ACC112 (cell line): Measurements from ENCODE around the gene PPP4R4.
"Not testable (repeated sequence)": the region's sequence is repeated elsewhere in the genome, so short reads cannot be mapped to it uniquely, and the experiment has no call there.

Source experiments
- H2AFZ ChIP-seq: fragments of 200-600 bp; sonication (generic); one replicate; pipeline ENCODE4 v1.6.0; 2017; ENCODE audit warnings: antibody characterized with exemption, low read length; ENCODE audit not compliant: unreplicated experiment
- H3K27ac ChIP-seq: fragments of 200-600 bp; sonication (generic); 2 replicates; pipeline ENCODE4 v1.5.1; 2014; ENCODE audit warnings: low read depth, mild to moderate bottlenecking, antibody characterized with exemption, low read length, moderate library complexity
- H3K27me3 ChIP-seq: fragments of 200-600 bp; sonication (generic); 2 replicates; pipeline ENCODE4 v1.6.1; 2014; ENCODE audit warnings: mild to moderate bottlenecking, antibody characterized with exemption, low read length, moderate library complexity, mixed read lengths; ENCODE audit not compliant: insufficient read depth
- H3K36me3 ChIP-seq: fragments of 200-600 bp; sonication (generic); 2 replicates; pipeline ENCODE4 v1.6.1; 2016; ENCODE audit warnings: mild to moderate bottlenecking, antibody characterized with exemption, low read length, moderate library complexity, mixed read lengths; ENCODE audit not compliant: insufficient read depth
- H3K4me1 ChIP-seq: fragments of 200-600 bp; sonication (generic); one replicate; pipeline ENCODE4 v1.6.1; 2016; ENCODE audit warnings: low read length, mixed read lengths; ENCODE audit not compliant: insufficient read depth, unreplicated experiment, control insufficient read depth
- H3K4me3 ChIP-seq: fragments of 200-600 bp; sonication (generic); 2 replicates; pipeline ENCODE4 v1.5.1; 2014; ENCODE audit warnings: mild to moderate bottlenecking, low read depth, low read length
- H3K79me2 ChIP-seq: fragments of 200-600 bp; sonication (generic); one replicate; pipeline ENCODE4 v1.6.0; 2016; ENCODE audit warnings: low read length; ENCODE audit not compliant: control insufficient read depth, unreplicated experiment, insufficient read depth

The PPP4R4 gene

DNA sequence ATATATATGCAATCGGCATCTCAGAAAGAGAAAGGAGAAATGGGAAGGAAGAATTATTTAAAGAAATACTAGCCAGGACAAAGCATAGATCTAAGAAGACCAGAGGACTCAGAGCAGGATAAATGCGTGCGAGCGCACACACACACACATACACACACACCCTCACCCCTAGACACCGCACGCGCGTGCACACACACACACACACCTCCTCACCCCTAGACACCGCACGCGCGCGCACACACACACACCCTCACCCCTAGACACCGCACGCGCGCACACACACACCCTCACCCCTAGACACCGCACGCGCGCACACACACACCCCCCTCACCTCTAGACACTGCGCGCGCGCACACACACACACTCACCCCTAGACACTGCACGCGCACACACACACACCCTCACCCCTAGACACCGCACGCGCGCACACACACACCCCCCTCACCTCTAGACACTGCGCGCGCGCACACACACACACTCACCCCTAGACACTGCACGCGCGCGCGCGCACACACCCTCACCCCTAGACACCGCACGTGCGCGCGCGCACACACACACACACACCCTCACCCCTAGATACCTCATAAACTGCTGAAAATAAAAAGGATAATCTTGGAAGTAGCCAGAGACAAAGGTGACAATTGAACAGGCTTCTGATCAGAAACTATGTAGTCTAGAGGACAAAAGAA is 44.2 kb downstream of the PPP4R4 start:
- not testable (repeated sequence) for H3K27ac ChIP-seq, H3K27me3 ChIP-seq, H3K4me1 ChIP-seq, H3K36me3 ChIP-seq, H3K79me2 ChIP-seq, H2AFZ ChIP-seq, H3K4me3 ChIP-seq

DNA sequence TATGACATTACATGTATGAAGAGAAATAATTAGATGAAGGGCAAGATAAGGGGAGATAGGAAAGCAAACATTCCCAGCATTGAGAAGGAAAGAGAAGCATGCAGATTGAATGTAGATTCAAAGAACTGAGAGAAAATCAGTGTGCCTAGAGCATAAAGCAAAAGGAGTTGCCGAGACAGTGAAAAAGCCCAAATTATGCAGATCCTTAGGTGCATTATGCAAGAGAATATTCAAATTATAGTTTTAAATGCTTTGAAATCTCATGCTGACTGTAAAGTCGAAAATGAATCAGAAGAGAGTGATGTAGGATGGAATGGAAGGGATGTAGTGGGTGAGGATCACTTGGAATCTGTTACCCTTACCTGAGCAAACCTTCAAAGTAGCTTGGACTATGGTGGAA is 49.9 kb downstream of the PPP4R4 start:
- no peaks in the 10 kb centered on the region for H3K27me3 ChIP-seq
- no peaks in the 10 kb centered on the region for H3K36me3 ChIP-seq
- H3K4me1 ChIP-seq = peaks cover 9% of the 10 kb centered on the region
- H3K4me3 ChIP-seq = no peak overlapping the region
- H3K79me2 ChIP-seq = no peaks in the 10 kb centered on the region
- H3K27ac ChIP-seq = no peak overlapping the region
- H2AFZ ChIP-seq = no peak overlapping the region

DNA sequence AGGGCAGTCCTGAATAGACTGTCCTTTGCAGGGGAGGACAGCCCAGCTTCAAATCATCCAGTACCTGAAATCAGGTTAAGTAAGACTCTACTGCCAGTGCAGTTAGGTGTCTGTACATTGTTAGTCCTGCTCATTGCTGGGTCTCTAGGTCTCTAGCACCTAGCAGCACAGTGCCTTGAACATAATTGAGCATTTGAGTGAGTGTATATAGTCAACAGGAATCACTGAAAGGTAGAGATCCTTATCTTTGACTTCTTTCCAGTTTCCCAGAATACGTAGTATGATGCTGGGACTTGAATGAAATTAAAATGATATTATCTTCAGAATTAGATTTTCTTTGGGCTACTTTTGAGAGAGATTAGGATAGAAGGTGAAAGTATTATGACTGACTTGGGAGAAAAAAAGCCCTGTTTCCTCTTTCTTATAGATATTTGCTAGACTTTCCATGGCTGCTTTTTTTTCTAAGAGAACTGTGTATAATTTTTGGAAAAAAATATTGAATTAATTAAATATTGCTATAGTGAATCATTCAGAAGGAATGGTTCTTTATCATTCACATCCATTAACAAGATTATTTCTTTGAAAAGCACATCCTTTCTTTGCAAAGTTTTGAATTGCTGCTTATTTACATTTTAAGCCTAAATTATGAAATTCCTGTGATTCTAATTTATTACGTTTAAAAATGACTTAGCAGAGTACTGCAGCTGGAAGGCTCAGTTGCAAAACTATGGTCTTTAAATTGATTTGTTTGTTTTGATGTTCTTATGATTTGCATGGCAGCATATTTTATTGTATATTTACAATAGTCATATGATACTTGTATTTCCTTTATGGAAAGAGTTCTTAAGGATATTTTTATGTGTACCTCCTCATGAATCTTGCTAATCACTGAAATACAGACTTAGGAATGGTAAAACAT is 51.6 kb downstream of the PPP4R4 start:
- peaks cover 9% of the 10 kb centered on the region for H3K4me1 ChIP-seq
- H3K27ac ChIP-seq = no peak overlapping the region
- no peak overlapping the region for H3K4me3 ChIP-seq

DNA sequence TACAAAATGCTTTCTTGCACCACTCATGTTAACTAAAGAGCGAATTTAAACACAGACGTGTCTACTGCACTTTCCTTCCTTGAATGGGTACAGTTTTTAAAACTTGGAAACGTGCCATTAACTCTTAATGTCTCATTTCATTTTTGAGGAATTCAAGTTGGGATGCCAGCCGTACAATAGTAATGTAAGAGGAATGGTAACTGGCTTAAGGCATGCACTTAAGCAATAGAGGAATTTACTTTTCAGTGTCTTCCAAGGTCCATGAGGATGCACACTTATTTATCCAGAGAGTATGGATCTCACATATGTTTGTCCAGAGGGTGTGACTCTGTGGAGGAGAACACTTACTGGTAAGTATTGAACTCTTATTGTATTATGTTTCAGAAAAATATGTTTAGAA is 52.9 kb downstream of the PPP4R4 start:
- Histone ChIP-seq H3K79me2 (no peaks in the 10 kb centered on the region), H3K4me3 (no peak overlapping the region), H2AFZ (peak overlapping the region; percentile 0), H3K27ac (peak overlapping the region; percentile 4; the same call in 1 of the 2 replicates), H3K36me3 (no peaks in the 10 kb centered on the region), H3K4me1 (peaks cover 9% of the 10 kb centered on the region), H3K27me3 (no peaks in the 10 kb centered on the region)

More for the DNA sequence above, 51.6 kb downstream of the PPP4R4 start:
- Histone ChIP-seq H3K27me3 (no peaks in the 10 kb centered on the region), H2AFZ (no peak overlapping the region), H3K36me3 (no peaks in the 10 kb centered on the region), H3K79me2 (no peaks in the 10 kb centered on the region)

DNA sequence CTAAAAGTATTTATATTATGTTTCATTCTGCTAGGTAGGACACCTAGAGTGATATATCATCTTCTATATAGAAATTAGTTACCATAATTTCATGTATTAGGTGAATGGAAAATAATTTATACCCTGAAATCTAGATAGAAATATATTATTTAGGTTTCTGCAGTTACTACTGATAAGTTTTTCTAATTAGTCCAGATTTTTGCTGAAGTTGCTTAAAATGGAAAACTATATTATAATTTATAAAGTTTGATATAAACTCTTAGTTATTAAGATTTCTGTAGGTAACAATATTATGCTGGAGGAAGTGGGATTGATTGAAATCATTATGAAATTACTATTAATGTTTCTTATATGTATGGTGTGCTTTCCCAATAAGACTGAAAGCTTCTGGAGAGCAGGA is 62.9 kb downstream of the PPP4R4 start:
- no peak overlapping the region for H3K4me3 ChIP-seq
- no peaks in the 10 kb centered on the region for H3K4me1 ChIP-seq
- H3K36me3 ChIP-seq = no peaks in the 10 kb centered on the region
- no peaks in the 10 kb centered on the region for H3K27me3 ChIP-seq
- no peaks in the 10 kb centered on the region for H3K79me2 ChIP-seq
- no peak overlapping the region for H3K27ac ChIP-seq
- H2AFZ ChIP-seq = no peak overlapping the region

DNA sequence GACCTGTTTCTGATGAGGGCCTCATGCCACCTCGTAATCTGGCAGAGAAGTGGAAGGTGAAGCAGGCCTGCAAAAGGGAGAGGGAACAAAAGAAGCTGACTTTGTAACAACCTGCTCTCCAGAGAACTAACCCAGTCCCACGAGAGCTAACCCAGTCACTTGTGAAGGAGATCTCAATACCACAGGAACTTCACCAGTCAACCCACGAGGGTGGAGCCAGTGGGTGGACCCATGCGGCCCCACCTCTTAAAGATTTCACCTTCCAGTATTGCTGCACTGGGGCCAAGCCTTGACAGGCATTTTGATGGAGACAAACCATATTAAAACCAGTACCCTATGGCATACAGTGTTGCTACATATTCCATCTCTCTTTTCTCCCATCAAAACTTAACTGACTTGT is 63.9 kb downstream of the PPP4R4 start:
- Histone ChIP-seq H3K4me1 (no peaks in the 10 kb centered on the region), H3K36me3 (no peaks in the 10 kb centered on the region), H3K4me3 (no peak overlapping the region), H2AFZ (no peak overlapping the region), H3K27me3 (no peaks in the 10 kb centered on the region), H3K79me2 (no peaks in the 10 kb centered on the region), H3K27ac (no peak overlapping the region)

DNA sequence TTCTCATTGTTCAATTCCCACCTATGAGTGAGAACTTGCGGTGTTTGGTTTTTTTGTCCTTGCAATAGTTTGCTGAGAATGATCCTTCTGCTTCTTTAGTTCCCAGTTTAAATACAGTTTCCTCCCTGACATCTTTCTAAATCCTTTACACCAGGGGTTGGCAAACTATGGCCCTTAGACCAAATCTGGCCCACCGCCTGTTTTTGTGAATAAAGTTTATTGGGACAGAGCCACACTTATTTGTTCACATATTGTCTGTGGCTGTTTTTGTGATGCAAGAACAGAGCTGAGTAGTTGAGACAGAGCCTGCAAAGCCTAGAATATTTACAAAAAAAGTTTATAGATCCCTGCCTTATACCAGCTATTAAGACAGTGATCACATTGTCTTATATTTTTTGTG is 65.3 kb downstream of the PPP4R4 start:
- Histone ChIP-seq H3K36me3 (no peaks in the 10 kb centered on the region), H3K27ac (no peak overlapping the region)

DNA sequence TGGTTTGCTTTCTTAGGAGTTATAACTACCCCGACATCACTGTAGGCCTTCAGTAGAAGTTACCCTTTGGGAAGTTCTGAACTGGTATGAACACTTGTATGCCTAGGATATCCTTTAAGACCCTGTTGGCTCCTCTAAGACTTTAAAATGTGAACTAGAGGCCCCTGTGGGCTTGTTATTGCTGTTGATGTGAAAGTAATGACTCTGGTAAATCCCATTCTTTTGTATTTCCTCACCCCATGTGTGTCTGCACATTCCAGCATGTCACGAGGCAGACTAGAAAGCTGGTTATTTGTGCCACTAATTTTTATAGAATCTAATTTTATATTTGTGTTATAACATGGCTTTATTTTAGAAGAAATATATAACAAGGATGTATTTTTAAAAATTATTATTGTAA is 70.1 kb downstream of the PPP4R4 start:
- Histone ChIP-seq H2AFZ (no peak overlapping the region), H3K27ac (no peak overlapping the region)

More for the DNA sequence above, 65.3 kb downstream of the PPP4R4 start:
- H3K27me3 ChIP-seq = no peaks in the 10 kb centered on the region
- no peaks in the 10 kb centered on the region for H3K4me1 ChIP-seq
- H2AFZ ChIP-seq = no peak overlapping the region
- no peaks in the 10 kb centered on the region for H3K79me2 ChIP-seq
- no peak overlapping the region for H3K4me3 ChIP-seq

DNA sequence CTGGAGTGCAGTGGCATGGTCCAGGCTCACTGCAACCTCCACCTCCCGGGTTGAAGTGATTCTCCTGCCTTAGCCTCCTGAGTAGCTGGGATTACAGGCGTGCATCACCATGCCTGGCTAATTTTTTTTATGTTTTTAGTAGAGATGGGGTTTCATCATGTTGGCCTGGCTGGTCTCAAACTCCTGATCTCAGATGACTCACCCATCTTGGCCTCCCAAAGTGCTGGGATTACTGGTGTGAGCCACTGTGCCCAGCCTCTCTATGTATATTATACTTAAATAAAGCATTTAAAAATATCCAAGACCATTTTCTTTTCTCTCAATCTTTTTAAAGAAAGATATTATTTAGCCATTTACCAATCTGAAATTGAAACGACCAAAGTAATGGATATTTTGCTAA is 90.1 kb downstream of the PPP4R4 start:
- not testable (repeated sequence) for H3K4me3 ChIP-seq, H3K27me3 ChIP-seq
- peaks cover 11% of the 10 kb centered on the region for H3K36me3 ChIP-seq

More for the DNA sequence above, 70.1 kb downstream of the PPP4R4 start:
- no peaks in the 10 kb centered on the region for H3K27me3 ChIP-seq
- H3K4me1 ChIP-seq = no peaks in the 10 kb centered on the region
- H3K36me3 ChIP-seq = no peaks in the 10 kb centered on the region
- H3K79me2 ChIP-seq = no peaks in the 10 kb centered on the region
- no peak overlapping the region for H3K4me3 ChIP-seq

DNA sequence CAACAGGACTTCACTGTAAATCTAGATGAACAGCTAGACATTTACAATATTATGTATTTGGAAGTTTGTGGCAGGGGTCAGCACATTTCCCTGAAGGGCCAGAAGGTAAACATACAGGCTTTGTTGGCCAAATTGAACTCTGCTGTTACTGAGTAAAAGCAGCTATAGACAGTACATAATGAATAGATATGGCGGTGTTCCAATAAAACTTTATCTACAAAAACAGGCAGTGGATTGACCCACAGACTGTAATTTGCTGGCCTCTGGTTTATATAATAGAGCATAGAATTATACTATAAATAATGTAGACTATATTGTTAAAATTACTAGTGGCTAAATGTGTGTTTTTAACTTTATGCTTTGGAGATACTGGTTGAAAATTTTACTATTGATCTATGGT is 93.2 kb downstream of the PPP4R4 start:
- no peak overlapping the region for H3K27ac ChIP-seq
- H3K4me1 ChIP-seq = no peaks in the 10 kb centered on the region
- H3K4me3 ChIP-seq = no peak overlapping the region
- no peak overlapping the region for H2AFZ ChIP-seq
- peaks cover 4% of the 10 kb centered on the region for H3K36me3 ChIP-seq
- H3K27me3 ChIP-seq = no peaks in the 10 kb centered on the region
- no peaks in the 10 kb centered on the region for H3K79me2 ChIP-seq

More for the DNA sequence above, 90.1 kb downstream of the PPP4R4 start:
- H3K27ac ChIP-seq, H3K79me2 ChIP-seq, H2AFZ ChIP-seq, H3K4me1 ChIP-seq: not testable (repeated sequence)

DNA sequence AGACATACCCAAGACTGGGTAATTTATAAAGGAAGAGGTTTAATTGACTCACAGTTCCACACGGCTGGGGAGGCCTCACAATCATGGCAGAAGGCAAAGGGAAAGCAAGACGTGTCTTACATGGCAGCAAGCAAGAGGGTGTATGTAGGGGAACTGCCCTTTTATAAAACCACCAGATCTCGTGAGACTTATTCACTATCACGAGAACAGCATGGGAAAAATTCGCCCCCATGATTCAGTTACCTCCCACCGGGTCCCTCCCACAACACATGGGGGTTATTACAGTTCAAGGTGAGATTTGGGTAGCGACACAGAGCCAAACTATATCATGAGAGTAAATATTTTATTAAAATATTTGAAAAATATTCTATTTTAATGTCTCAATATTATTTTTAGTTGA is 94.5 kb downstream of the PPP4R4 start:
- H3K79me2 ChIP-seq, H3K4me3 ChIP-seq, H2AFZ ChIP-seq, H3K27me3 ChIP-seq, H3K27ac ChIP-seq, H3K36me3 ChIP-seq, H3K4me1 ChIP-seq: not testable (repeated sequence)
